MV-4-11 (cell line): ENCODE results near the gene PAXIP1.
"Not testable (repeated sequence)": the region's sequence is repeated elsewhere in the genome, so short reads cannot be mapped to it uniquely, and the experiment has no call there.

Experiments used
- DNase-seq: peaks from one replicate; lab custom pipeline; 2025; lab: John Stamatoyannopoulos, UW

The PAXIP1 gene

GRCh38 chr7:155003092-155003375 lies at the start of gene PAXIP1:
Gene PAXIP1, minus strand, starts transcription at chr7:155003124. Its CDS starts 195 bp downstream, at chr7:155002929.
- DNase-seq: no peak

DNA sequence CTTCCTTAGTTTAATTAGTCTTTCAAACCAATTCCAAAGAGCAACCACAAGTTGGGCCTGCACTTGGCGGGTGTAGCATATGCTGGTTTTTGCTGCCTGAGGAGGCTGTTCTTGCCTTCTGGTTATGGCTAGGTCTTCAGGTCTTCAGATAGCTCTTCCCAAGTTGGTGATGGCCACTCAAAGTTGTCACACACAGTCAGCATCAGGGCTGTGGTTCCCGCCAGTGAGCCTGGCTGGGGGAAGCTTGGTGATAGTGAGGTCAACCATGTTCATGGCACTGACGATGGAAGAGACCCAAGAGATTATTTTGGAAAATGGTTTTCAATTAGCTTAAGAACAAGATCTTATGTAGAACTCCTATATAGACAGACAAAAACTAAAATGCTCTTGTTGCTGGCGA lies 48.4 kb upstream of the PAXIP1 start:
- no peak for DNase-seq

GRCh38 chr7:155048006-155048405 lies 45.1 kb upstream of the PAXIP1 start:
- DNase-seq: no peak

GRCh38 chr7:155043756-155044155 lies 40.8 kb upstream of the PAXIP1 start:
- DNase-seq: no peak

DNA sequence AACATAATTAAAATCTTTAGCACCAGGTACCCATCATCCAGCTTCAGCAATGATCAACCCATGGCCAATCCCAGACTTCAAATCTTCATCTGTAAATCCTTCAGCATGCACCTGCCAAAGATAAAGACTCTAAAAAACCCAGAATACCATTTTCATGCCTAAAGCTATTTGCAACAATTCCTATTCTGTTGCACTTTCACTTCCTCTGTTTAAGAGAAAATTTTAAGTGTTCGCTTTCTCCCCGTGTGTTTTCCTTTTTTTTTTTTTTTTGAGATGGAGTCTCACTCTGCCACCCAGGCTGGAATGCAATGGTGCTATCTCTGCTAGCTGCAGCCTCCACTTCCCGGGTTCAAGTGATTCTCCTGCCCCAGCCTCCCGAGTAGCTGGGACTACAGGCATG lies 35.4 kb upstream of the PAXIP1 start:
- DNase-seq: peak; percentile 51

DNA sequence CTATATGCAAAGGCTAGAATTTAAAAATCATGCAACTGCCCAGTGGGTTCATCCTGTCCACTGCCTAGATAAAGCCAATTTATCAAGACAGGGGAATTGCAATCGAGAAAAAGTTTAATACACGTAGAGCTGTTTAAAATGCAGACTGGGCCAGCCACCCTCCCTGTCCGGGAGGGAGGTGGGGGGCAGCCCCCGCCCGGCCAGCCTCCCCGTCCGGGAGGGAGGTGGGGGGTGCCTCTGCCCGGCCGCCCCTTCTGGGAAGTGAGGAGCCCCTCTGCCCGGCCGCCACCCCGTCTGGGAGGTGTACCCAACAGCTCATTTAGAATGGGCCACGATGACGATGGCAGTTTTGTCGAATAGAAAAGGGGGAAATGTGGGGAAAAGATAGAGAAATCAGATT lies 31.6 kb upstream of the PAXIP1 start:
- not testable (repeated sequence) for DNase-seq

DNA sequence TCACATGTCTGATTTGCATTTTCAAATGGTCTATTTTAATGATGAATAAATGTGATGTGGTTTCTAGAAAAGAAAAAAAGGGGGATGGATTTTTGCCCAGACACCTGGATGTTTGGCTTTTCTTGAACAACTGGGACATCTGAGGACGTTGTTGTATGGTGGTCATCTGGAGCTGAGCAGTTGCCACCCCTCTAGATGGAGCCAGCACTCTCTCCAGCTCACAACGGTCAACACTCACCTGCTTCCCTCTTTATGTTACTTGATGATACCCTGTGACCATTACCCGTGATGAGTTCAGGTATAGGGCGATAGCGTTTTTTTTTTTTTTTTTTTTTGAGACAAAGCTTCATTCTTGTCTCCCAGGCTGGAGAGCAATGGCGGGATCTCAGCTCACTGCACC lies 30.1 kb upstream of the PAXIP1 start:
- no peak for DNase-seq

DNA sequence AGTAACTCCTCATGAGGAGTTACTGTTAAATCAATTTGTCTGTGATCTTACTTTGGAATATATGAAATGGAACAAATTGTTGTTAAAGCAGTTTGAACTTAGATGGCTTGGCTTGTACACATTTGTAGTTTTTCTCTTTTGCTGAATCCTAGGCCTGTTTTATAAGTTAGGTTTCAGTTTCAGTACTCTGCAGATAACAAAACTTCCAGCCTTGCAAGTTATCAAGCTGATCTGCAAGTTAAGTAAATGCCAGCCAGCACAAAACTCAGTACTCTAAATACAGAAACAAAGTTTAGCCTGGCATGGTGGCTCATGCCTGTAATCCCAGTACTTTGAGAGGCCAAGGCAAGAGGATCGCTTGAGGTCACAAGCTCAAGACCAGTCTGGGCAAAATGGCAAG lies 25.0 kb upstream of the PAXIP1 start:
- DNase-seq: no peak

DNA sequence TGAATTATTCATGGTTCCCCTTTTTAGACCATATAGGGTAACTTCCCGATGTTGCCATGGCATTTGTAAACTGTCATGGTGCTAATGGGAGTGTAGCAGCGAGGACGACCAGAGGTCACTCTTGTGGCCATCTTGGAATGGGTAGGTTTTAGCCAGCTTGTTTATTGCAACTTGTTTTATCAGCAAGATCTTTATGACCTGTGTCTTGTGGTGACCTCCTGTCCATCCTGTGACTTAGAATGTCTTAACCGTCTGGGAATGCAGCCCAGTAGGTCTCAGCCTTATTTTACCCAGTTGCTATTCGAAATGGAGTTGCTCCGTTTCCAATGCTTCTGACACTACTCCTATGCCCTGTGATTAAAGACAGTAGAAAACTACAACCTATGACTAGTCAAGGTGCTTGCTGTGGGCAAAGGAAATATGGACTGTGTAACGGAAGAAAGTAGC lies 18.8 kb upstream of the PAXIP1 start:
- DNase-seq: peak; percentile 47

DNA sequence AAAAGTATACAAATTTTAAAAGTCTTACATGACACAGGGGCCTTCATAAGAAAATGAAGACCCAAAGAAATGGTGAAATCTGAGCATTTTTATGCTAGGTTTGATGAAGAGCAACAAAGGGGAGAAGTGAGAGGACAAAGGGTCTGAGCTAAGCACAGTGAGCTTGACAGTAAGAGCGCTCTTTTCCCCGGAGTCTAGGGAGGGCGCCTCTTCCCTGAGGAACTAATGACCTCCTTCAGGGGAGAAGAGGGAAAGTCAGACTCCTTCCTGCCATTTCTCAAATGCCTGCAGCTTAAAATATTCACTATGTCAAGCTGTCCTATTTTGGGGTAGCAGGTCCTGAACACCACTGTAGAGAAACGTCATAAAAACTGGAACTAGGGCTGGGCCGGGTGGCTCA lies 18.1 kb upstream of the PAXIP1 start:
- no peak for DNase-seq

DNA sequence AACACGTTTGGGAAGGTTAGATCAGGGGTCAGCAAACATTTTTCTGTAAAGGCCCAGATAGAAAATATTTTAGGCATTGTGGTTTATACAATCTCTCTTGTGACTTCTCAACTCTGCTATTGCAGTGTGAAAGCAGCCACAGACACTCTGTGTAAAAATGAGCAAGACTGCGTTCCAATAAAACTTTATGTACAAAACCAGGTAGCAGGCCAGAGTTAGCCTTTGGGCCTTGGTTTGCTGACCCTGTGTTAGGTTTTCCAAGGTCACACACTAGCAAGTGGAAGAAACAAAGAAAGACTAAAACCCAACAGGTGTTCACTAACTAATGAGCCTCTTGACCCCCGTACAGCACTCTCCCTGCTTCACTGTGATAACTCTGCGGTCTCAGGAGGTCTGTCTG lies 14.9 kb upstream of the PAXIP1 start:
- DNase-seq: no peak

DNA sequence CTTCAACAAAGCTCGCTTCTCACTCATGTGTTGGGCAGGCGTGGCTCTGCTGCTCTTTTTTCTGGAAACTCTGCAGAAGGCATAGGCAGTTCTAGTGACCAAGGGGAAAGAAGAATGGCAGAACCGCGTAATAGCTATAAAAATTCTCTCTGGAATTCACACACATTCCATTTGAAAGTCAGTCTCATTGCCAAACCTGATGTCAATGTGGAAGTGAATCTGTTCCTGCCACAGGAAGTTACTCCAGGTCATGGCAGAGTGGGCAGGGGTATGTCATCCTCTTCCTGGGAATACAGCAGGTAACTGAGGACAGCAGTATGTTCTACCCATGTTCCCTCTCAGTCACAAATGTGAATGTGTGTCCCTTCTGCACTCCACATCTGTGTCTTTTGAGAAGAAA lies 8.2 kb upstream of the PAXIP1 start:
- no peak for DNase-seq

- DNase-seq: peak; percentile 27
Observed at GRCh38 chr7:155009570-155010157, 6.7 kb upstream of the PAXIP1 start.

- DNase-seq: peak; percentile 51
Observed at GRCh38 chr7:155007947-155008346, 5.0 kb upstream of the PAXIP1 start.

- peak; percentile 70 for DNase-seq
Observed at GRCh38 chr7:155003376-155004214, 671 bp upstream of the PAXIP1 start.

- DNase-seq: no peak
Observed at GRCh38 chr7:155002411-155003091, 373 bp downstream of the PAXIP1 start.

GRCh38 chr7:155001756-155002410 lies 1.0 kb downstream of the PAXIP1 start:
- no peak for DNase-seq

DNA sequence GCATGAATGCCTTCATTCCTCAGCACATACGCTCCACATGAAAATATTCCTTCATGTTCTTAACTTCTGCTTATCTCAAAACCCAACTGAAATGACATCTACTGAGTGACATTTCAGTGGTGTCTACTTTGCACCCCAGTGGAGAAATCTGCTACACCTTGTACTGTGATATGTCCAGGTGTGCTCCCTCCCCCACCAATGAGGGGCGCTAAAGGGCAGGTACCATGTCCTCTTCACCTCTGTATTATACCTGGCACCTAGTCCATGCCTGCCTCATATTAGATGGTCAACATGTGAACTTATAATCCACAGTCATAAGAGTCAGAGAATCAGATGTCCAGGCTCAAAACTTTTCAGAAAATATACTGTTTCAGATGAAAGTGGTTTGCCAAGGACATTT lies 2.1 kb downstream of the PAXIP1 start:
- no peak for DNase-seq

- no peak for DNase-seq
Observed at GRCh38 chr7:154998481-154998880, 4.4 kb downstream of the PAXIP1 start.

GRCh38 chr7:154997840-154998370 lies 5.0 kb downstream of the PAXIP1 start:
- DNase-seq: no peak

- no peak for DNase-seq
Observed at GRCh38 chr7:154996756-154997155, 6.2 kb downstream of the PAXIP1 start.

DNA sequence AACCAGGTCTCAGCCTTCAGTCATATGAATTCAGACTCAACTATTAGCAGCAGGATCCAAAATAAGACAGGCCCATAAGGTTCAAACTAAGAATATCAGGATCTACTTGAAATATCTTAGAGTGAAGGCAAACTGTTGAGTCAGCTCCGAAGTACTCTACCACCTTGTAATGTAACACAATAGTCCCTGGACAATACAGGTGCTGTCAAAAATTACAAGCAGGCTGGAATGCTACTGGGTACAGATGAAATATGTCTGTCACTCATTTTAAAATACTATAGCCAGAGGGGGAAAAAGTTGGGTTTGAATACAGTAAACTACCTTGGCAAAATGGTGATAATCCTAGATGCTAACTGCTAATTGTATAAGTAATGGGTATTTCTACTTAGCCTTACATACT lies 6.8 kb downstream of the PAXIP1 start:
- no peak for DNase-seq
